Measurements from ENCODE around the gene RPL13A.
A peak's percentile ranks its signal among the peaks of the same experiment; 100 is the strongest.

The RPL13A gene

GRCh38 chr19:49486710-49487276 is 615 bp upstream of the RPL13A start:
- no peak for DNase-seq

DNA sequence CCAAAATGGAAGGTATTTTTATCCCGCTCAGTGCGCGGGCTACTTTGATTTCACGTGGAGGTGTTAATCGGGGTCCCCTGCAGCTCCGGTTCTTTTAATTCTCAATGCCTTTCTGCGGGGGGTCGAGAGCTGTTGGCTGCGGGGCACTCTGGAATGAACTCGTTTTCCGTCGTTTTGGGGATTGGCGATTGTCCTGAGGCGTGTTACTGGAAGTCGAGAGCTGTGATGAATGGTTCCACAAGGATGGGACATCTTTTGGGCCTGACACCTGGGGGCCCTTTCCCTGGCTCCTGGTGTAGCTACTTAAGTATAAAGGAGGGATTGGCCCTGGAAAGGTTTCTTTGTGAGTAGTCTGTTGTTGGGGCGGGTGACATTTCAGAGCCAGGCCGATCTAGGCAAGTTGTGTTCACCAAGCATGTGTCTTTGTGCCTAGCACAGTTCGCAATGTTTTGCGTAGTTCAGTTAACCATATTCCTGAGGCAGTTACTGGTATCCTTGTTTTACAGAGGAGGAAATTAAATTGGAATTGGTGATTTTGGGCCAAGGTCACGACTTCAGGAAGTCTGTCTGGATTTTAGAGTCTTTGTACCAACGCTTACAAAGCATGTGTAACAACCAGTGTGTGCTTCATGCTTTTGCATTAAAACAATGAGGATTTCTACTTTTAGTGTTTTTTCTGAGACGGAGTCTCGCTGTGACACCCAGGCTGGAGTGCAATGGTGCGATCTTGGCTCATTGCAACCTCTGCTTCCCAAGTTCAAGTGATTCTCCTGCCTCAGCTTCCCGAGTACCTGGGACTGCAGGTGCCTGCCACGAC is 846 bp downstream of the RPL13A start:
- DNase-seq: no peak

DNA sequence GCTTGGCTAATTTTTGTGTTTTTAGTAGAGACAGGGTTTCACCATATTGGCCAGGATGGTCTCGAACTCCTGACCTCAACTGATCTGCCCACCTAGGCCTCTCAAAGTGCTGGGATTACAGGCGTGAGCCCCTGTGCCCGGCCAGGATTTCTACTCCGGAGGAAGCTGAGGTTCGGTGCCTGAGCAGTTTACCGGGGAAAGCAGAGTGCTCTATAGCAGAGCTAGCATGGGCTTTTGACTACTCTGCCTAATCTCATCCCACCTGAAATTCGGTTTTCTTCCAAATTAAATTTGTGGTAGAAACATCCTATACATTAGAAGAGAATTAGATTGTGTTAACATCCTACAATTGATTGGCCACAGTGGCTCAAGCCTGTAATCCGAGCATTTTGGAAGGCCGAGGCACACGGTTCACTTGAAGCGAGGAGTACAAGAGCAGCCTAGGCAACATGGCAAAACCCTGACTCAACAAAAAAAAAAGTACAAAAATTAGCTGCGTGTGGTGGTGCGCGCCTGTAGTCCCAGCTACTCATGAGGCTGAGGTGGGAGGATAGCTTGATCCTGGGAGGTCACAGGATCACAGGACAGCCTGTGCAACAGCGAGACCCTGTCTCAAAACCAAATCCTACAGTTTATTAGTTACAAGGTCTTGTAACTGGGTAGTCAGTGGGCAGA is 1.6 kb downstream of the RPL13A start:
- no peak for DNase-seq

DNA sequence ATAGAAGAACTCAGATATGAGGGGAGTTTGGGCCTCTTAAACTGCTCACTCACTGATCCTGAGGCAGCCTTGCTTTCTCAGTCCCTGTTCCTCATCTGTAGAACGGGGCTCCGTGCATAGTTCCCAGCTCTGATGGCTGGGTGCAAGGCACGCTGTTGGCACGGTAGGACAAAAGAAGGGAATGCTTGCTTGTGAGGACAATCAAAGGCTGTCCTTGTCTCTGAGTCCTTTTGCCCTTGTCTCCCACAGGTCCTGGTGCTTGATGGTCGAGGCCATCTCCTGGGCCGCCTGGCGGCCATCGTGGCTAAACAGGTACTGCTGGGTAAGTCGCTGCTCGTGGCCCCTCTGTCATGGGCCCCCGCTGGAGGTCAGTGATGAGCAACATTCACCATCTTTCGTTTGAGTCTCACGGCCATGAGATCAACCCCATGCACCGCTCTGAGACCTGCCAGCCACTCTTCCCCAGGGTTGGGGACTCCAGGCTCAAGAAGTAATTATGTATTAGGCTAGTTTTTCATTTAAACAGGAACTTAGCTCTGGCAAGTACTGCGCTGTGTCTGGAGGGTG is 2.3 kb downstream of the RPL13A start:
- DNase-seq: no peak

DNA sequence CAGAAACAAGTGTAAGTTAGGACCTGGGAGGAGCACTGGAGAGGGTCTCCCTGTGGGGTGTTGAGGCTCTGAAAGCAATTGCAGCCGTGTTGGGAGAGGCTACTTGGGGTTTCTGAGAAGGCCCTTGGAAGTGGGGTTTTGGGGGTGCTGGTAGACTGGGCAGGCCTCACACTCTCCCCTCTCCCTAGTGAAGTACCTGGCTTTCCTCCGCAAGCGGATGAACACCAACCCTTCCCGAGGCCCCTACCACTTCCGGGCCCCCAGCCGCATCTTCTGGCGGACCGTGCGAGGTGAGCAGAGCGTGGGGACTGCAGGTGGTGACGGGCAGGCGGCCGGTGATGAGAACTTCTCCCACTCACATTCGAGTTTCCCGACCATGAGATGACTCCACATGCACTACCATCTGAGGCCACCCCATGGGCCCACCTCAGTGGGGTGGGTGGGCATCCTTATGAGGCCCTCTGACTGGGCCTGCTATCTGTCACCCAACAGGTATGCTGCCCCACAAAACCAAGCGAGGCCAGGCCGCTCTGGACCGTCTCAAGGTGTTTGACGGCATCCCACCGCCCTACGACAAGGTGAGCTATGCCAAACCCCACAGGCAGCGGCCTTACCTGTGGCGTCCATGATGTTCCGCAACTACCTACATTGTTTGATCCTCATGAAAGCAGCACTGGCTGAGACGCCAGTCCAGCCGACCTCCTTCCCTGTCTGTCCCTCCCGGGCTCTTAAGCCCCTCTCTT is 3.0 kb downstream of the RPL13A start:
- DNase-seq: no peak

- DNase-seq: no peak
Measured at GRCh38 chr19:49491030-49491803, 3.8 kb downstream of the RPL13A start.

DNA sequence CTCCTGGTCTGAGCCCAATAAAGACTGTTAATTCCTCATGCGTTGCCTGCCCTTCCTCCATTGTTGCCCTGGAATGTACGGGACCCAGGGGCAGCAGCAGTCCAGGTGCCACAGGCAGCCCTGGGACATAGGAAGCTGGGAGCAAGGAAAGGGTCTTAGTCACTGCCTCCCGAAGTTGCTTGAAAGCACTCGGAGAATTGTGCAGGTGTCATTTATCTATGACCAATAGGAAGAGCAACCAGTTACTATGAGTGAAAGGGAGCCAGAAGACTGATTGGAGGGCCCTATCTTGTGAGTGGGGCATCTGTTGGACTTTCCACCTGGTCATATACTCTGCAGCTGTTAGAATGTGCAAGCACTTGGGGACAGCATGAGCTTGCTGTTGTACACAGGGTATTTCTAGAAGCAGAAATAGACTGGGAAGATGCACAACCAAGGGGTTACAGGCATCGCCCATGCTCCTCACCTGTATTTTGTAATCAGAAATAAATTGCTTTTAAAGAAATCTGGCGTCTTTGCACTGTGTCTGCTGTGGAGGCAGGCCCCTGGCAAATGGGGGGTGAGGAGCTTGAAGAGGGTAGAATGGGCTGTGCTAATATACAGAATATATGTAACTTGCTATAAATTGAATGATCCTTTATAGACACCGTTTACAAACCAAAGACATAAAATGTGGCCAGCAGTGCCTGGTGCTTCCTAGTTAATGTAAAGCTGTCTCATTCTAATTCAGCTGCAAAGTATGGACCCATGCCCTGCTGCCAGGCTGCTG is 4.6 kb downstream of the RPL13A start:
- DNase-seq: no peak

DNA sequence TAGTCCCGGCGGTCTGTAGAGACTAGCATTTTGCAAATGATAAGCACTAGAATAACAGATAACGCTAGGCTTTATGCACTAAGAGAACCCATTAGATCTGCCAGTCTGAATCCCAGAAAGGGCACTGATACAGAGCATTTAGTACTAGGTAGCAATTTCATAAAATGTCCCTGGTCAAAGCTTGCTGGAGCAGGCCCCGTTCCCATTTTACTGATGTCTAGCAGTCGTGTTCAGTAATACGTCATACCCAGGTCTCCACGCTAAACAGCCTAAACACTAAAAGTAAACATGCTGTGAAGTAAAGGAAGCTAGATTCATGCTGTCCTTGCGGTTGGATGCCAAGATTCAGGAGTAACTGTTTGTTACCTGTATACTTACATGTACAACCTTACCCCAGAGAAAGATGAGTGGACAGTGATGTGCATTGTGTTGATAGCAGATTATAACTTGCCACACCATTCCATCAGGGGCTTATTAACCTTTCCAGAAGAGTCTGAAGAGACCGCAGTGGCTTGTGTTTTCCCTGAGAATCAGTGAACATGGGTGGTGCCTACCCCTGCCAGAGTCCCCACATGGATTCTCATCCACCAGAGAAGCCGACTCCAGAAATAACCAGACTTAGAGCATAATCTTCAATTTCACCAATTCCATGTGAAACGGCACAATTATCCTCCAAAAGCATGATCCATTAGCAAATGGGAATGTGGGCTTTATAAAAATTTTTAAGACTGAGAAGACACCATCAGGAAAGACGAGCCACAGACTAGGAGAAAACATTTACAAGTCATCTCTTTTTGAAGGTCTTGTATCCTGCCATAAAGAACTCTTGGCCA is 5.4 kb downstream of the RPL13A start:
- DNase-seq: no peak

DNA sequence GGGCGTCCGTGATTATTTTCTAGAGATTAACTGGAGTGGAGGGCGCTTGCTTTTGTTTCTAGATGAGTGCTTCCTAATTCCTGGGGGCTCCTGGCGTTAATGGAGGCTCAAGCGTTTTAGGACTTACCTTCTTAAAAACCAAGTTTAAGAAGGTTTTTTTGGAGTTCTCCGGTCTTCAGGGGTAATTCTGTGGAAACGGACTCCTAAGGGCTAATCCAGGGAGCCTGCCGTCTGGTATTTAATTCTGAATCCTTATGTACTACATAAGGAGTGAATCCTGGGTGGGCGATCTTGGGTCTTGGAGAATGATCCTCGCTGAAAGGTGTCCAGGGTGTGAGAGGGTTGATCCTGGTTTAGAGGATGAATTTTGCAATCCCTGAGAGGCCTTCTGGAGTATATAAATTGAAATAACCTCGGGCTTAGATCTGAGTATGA is 9.2 kb downstream of the RPL13A start:
- no peak for DNase-seq

DNA sequence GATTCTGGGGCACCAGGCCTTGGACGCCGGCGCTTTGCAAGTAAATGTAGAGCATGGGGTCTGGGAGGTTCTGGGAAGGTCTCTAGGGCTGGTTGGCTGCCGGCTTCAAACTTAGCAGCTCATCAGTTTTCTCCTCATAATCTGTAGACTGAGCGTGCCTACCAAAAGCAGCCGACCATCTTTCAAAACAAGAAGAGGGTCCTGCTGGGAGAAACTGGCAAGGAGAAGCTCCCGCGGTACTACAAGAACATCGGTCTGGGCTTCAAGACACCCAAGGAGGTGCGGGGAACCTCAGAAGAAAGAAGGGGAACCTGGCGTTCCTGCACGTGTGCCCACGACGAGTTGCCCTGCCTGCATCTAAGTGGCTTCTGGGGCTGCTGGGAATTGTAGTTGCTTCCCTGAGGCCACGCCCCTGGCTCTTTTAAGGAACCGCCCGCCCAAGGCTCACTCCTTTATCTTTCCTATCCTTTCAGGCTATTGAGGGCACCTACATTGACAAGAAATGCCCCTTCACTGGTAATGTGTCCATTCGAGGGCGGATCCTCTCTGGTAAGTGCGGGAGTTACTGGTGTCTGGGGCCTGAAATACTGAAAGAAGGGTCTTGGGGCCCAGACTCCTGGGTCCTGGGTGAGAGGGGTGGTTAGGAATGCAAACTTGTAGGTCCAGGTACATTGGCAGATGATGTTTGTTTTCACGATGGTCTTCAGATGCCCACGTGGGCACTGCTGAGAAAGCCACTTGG is 9.8 kb downstream of the RPL13A start:
- DNase-seq: no peak

- DNase-seq: no peak
Measured at GRCh38 chr19:49497789-49498103, 10.3 kb downstream of the RPL13A start.

DNA sequence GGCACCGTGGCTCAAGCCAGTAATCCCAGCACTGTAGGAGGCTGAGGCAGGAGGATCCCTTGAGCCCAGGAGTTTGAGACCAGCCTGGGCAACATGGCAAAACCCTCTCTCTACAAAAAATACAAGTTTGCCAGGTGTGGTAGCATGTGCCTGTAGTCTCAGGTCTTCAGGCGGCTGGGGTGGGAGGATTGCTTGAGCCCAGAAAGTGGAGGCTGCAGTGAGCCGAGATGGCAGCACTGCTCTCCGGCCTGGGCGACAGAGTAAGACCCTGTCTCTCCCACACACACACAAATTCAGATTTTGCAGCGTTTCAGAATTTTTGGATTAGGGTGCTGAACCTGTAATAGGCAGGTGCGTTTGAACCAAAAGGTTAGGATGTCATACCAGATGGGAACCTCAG is 11.1 kb downstream of the RPL13A start:
- DNase-seq: no peak

DNA sequence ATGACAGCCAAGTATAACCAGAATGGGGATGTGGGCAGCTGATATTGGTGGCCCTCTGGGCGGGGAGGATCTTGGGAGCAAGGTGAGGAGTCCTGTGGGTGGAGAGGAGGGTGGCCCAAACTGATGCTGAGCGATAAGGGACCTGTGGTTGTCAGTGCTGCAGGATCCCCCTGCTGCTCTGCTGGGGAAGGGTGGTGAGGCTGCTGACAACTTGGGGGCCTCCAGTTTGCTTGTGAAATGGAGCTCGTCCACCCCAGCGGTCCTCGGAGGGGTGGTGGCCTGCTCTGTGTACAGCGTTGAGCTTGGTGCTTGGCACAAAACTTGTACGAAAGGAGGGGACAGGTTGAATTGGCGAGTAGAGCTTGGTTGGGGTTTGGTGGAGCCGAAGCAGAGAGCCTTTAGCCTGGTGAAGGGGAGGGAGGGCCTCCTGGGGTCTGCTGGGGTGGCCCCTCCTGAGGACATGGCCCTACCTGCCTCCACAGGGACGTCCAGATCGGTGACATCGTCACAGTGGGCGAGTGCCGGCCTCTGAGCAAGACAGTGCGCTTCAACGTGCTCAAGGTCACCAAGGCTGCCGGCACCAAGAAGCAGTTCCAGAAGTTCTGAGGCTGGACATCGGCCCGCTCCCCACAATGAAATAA is 11.7 kb downstream of the RPL13A start:
- no peak for DNase-seq

- DNase-seq: peak; percentile 64
Measured at GRCh38 chr19:49502866-49503581, 15.6 kb downstream of the RPL13A start.

DNA sequence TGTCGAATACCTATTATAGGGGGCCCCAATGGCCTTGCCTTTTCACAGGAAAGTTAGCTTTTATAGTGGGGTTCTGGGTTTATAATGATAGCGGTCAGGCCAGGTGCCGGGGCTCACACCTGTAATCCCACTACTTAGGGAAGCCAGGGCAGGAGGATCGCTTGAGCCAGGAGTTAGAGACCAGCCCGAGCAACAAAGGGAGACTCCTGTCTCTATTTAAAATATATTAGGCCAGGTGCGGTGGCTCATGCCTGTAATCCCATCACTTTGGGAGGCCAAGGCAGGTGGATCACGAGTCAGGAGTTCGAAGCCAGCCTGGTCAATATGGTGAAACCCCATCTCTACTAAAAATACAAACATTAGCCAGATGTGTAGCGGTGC is 16.2 kb downstream of the RPL13A start:
- no peak for DNase-seq

- DNase-seq: peak; percentile 77
Measured at GRCh38 chr19:49506575-49507105, 19.2 kb downstream of the RPL13A start.

- DNase-seq: no peak
Measured at GRCh38 chr19:49507803-49508494, 20.5 kb downstream of the RPL13A start.

All from NCI-H748 treated with DMSO at 0.1 percent for 48 hours (cell line).